ENCODE measurements around the gene ZNF236.

DNA sequence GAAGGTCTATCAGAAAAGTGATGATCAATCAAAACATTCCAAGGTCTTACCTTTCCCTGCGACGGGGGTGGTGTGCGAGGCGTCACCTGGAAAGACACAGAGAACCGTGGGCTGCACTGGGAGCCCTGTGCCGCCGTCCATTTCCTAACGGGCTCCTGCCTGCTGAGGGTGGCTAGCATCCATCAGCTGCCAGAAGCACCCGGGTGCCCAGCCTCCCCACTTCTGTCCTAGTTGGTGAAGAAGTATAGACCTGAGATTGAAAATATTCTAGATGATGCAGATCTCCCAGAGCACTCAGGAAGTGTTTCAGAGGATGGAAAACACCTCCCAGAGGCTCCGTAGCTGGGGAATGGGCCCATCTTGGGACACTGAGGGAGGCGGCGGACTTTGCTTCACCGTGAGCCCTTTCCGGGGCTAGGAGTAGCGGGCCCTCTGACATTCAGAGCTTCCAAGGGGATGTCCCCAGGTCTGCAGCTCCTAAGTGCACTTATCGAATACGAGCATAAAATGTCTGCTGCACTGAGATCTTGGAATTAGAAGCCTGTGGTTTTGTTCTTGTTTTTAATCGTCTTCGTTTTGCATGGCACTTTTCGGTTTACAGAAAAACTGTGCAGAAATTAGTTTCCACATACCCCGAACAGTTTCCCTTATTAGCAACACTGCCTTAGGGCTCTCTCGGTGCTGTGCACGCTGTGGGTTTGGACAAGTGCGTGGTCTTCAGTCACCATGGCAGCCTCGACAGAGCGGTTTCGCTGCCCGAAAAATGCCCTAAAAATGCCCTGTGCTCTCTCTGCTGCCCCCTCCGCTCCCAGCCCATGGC, 166.7 kb downstream of the ZNF236 start:
- no peak for TF ChIP-seq EZH2 (IDR thresholded peaks at IDR 0.05; ENCODE audit: borderline replicate concordance, low read length)
- TF ChIP-seq, protein P1, sequence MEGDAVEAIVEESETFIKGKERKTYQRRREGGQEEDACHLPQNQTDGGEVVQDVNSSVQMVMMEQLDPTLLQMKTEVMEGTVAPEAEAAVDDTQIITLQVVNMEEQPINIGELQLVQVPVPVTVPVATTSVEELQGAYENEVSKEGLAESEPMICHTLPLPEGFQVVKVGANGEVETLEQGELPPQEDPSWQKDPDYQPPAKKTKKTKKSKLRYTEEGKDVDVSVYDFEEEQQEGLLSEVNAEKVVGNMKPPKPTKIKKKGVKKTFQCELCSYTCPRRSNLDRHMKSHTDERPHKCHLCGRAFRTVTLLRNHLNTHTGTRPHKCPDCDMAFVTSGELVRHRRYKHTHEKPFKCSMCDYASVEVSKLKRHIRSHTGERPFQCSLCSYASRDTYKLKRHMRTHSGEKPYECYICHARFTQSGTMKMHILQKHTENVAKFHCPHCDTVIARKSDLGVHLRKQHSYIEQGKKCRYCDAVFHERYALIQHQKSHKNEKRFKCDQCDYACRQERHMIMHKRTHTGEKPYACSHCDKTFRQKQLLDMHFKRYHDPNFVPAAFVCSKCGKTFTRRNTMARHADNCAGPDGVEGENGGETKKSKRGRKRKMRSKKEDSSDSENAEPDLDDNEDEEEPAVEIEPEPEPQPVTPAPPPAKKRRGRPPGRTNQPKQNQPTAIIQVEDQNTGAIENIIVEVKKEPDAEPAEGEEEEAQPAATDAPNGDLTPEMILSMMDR (IDR thresholded peaks at IDR 0.05; ENCODE audit: low read length): no peak
